Activated B cell treated with CpG ODN at 0.5 μM for 24 hours (primary cell): ENCODE data around the gene EXOSC5. TPM values are rescaled to one million over a fixed set of nuclear protein-coding genes. Genes with fewer than 3 reads are reported as not detected.
"Not testable (repeated sequence)": the region's sequence is repeated elsewhere in the genome, so short reads cannot be mapped to it uniquely, and the experiment has no call there.

ENCODE experiments used
- ATAC-seq: fragments of 200-7000 bp; cut with Tn5 transposase; one replicate; pipeline ENCODE4 v1.10.0; 2021; ENCODE audit warnings: low read depth, mild to moderate bottlenecking, moderate library complexity
- CTCF ChIA-PET: fragments of 350-600 bp; sonication (Branson Sonifier 250); formaldehyde crosslinking; loops from one replicate; lab custom pipeline; 2021; ENCODE audit warnings: antibody characterized with exemption; lab: Charles Lee
- POLR2A ChIA-PET: fragments of 350-600 bp; sonication (Branson Sonifier 250); formaldehyde crosslinking; loops from one replicate; lab custom pipeline; 2021; ENCODE audit warnings: antibody characterized with exemption; lab: Charles Lee
- DNase-seq: peaks from one replicate; pipeline ENCODE4 v3.0.0; 2022
- H3K27ac Mint-ChIP-seq: one replicate; pipeline ENCODE4 v1.8.0; 2020; ENCODE audit warnings: mixed read lengths
- H3K27me3 Mint-ChIP-seq: one replicate; pipeline ENCODE4 v1.8.0; 2021; ENCODE audit warnings: mixed read lengths
- H3K36me3 Mint-ChIP-seq: one replicate; pipeline ENCODE4 v1.8.0; 2021; ENCODE audit warnings: low read depth, mixed read lengths
- H3K4me1 Mint-ChIP-seq: one replicate; pipeline ENCODE4 v1.8.0; 2021; ENCODE audit warnings: mixed read lengths
- H3K4me3 Mint-ChIP-seq: one replicate; pipeline ENCODE4 v1.8.0; 2020; ENCODE audit warnings: mild to moderate bottlenecking, mixed read lengths
- H3K9me3 Mint-ChIP-seq: one replicate; pipeline ENCODE4 v1.8.0; 2020; ENCODE audit warnings: mixed read lengths
- intact Hi-C: fragments of 100-400 bp; cut with micrococcal nuclease; formaldehyde crosslinking; loops from one replicate; pipeline ENCODE4 v1.15.1; 2024
- total RNA-seq: library from RNA; stranded (reverse); gene quantifications from 2 replicates; pipeline ENCODE4 v1.2.3, GENCODE V29; 2022
- TF ChIP-seq, protein P1 (sequence below): fragments of 200-600 bp; IDR thresholded peaks from one replicate; pipeline ENCODE4 v1.8.0; 2022; ENCODE audit warnings: antibody characterized with exemption, mild to moderate bottlenecking

Gene EXOSC5
- total RNA-seq, 1 donor from 2014 or later: 30.1 TPM

DNA sequence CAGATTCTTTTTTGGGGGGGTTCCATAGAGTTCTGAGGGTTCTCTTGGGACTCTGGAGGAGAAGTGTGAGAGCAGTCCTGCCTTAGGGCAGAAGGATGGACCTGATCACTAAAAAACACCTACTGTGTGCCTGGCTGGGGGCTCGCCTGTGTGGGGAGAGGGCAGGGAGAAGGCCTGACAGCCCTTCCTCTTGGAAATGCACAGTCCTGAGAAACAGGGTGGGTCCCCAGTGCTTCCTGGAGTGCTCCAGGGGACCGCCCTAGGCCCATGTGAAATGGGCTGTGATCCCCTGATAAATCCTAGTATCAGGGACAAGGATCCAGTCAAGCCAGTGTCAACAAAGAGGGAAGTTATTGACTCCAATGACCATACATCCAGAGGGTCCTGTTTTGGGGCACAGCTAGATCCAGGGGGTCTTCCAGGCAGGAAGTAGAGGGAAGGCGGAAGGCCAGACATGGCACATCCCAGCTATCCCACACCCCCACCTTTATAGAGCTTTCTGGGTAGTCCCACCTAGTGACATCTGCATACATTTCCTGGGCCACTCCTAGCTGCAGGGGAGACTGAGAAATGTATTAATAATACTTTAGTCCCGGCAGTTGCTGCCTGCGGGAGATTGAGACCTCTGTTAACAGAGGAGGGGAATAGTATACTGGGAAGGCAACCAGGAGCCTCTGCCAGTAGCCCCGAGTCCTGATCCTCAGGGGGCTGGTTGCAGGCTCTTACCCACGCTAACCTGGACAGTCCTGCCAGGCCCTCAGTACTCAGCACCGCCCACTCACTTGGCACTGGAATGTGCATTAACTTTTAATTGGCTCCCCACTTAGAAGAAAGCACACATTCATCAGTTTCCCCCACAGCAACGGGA, 14.2 kb upstream of the EXOSC5 start:
- TF ChIP-seq, protein P1, sequence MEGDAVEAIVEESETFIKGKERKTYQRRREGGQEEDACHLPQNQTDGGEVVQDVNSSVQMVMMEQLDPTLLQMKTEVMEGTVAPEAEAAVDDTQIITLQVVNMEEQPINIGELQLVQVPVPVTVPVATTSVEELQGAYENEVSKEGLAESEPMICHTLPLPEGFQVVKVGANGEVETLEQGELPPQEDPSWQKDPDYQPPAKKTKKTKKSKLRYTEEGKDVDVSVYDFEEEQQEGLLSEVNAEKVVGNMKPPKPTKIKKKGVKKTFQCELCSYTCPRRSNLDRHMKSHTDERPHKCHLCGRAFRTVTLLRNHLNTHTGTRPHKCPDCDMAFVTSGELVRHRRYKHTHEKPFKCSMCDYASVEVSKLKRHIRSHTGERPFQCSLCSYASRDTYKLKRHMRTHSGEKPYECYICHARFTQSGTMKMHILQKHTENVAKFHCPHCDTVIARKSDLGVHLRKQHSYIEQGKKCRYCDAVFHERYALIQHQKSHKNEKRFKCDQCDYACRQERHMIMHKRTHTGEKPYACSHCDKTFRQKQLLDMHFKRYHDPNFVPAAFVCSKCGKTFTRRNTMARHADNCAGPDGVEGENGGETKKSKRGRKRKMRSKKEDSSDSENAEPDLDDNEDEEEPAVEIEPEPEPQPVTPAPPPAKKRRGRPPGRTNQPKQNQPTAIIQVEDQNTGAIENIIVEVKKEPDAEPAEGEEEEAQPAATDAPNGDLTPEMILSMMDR: no peak
- CTCF ChIA-PET: no interaction called here
- ATAC-seq (no peak), DNase-seq (no peak)
- no peaks in the 10 kb centered on the region for H3K9me3 Mint-ChIP-seq
- peaks cover 50% of the 10 kb centered on the region for H3K36me3 Mint-ChIP-seq
- peaks cover 14% of the 10 kb centered on the region for H3K4me1 Mint-ChIP-seq
- no peaks in the 10 kb centered on the region for H3K27me3 Mint-ChIP-seq
- no peak overlapping the region for H3K4me3 Mint-ChIP-seq
- POLR2A ChIA-PET: no interaction called here
- no peak overlapping the region for H3K27ac Mint-ChIP-seq
- intact Hi-C loops: no loop called here

DNA sequence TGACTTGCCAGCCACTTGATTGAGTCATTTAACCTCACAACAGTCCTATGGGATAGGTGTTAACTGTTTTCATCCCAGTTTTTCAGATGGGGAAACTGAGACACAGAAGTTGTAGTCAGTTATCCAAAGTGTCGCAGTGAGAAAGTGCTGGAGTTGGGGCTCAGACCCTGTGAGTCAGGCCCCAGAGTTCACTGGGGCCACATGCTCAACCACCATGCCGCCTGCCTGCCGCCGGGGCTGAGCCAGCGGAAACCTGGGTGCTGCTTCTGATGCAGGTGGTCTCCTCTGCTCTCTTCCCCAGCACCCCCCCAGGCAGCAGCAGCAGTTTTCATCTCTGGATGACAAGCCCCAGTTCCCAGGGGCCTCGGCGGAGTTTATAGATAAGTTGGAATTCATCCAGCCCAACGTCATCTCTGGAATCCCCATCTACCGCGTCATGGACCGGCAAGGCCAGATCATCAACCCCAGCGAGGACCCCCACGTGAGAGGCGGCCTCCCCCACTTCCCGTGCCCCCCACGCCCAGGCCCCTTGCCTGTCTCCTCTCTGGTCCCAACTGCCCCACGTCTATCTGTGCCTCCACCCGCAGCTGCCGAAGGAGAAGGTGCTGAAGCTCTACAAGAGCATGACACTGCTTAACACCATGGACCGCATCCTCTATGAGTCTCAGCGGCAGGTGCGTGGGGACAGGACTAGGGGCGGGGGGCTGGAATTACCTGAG, 13.3 kb upstream of the EXOSC5 start:
- Mint-ChIP-seq H3K4me3 (no peak overlapping the region), H3K4me1 (peaks cover 14% of the 10 kb centered on the region), H3K27ac (no peak overlapping the region), H3K36me3 (peaks cover 43% of the 10 kb centered on the region), H3K27me3 (no peaks in the 10 kb centered on the region), H3K9me3 (no peaks in the 10 kb centered on the region)
- intact Hi-C loops: no loop called here
- no peak for ATAC-seq
- DNase-seq: no peak
- TF ChIP-seq, protein P1: no peak
- CTCF ChIA-PET: no interaction called here
- POLR2A ChIA-PET: no interaction called here

DNA sequence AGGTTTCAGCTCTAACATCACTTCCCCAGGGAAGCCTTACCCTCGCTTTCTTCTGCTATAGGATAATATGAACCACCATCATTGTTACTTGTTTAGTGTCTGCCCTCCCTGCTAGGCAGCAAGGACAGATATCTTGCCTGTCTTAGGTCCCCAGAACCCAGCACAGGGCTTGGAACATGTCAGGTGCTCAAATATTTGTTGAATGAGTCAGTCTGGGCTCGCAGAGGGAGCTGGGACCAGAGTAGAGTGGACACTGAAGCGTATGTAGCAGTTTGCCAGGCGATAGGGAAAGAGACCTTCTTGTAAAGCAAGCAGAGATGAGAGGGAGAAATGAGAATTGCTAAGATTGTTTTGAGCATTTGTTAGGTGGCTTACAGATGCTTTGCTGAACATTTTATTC, 12.1 kb upstream of the EXOSC5 start:
- H3K27ac Mint-ChIP-seq: no peak overlapping the region
- intact Hi-C loops: no loop called here
- CTCF ChIA-PET: no interaction called here
- DNase-seq (no peak), ATAC-seq (no peak)
- TF ChIP-seq, protein P1: no peak
- H3K27me3 Mint-ChIP-seq: no peaks in the 10 kb centered on the region
- POLR2A ChIA-PET: interaction anchor here (1.2 kb wide), 1 partner anchor 44 kb away, joined by 3 read pairs; no protein-coding TSS in a partner anchor
- no peak overlapping the region for H3K4me3 Mint-ChIP-seq
- H3K36me3 Mint-ChIP-seq: peaks cover 30% of the 10 kb centered on the region
- peaks cover 17% of the 10 kb centered on the region for H3K4me1 Mint-ChIP-seq
- no peaks in the 10 kb centered on the region for H3K9me3 Mint-ChIP-seq

DNA sequence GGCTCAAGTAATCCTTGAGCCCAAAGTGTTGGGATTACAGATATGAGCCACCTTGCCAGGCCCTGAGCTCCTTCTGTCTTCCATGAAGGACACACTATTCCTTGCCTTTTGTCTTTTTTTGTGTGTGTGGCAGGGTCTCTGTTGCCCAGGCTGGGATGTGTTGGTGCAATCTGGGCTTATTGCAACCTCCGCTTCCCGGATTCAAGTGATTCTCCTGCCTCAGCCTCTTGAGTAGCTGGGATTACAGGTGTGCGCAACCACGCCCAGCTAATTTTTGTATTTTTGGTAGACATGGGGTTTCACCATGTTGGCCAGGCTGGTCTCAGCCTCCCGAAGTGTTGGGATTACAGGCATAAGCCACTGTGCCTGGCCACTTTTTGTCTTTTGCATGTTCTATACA, 11.7 kb upstream of the EXOSC5 start:
- H3K27ac Mint-ChIP-seq, ATAC-seq, intact Hi-C loops, H3K9me3 Mint-ChIP-seq, H3K4me3 Mint-ChIP-seq, DNase-seq, H3K27me3 Mint-ChIP-seq: not testable (repeated sequence)
- ChIA-PET CTCF (interaction anchor here (0.6 kb wide), 1 partner anchor 30 kb away, joined by 4 read pairs; no protein-coding TSS in a partner anchor), POLR2A (interaction anchor here (1.2 kb wide), 1 partner anchor 44 kb away, joined by 3 read pairs; no protein-coding TSS in a partner anchor)
- peaks cover 26% of the 10 kb centered on the region for H3K36me3 Mint-ChIP-seq
- peaks cover 17% of the 10 kb centered on the region for H3K4me1 Mint-ChIP-seq

DNA sequence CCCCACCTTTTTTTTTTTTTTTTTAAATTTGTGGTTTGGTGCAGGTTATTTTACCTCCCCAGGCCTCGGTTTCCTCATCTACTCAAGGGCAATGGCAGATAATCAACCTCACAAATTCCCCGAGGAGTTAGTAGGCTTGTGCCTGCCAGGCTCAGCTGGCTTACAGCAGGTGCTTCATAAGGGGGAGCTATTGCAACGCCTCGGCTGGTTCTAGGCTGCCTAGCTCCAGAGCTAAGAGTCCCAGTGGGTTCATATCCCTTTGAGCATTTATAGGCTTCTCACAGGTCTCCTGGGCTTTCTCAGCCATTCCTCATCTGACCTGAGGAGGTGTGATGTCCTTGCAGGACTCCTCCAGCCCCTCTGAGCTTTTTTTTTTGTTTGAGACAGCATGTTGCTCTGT, 11.1 kb upstream of the EXOSC5 start:
- Mint-ChIP-seq H3K9me3 (no peaks in the 10 kb centered on the region), H3K4me1 (peaks cover 17% of the 10 kb centered on the region), H3K27me3 (no peaks in the 10 kb centered on the region), H3K36me3 (peaks cover 22% of the 10 kb centered on the region), H3K27ac (no peak overlapping the region), H3K4me3 (no peak overlapping the region)
- TF ChIP-seq, protein P1: no peak
- intact Hi-C loops: no loop called here
- DNase-seq (no peak), ATAC-seq (no peak)
- POLR2A ChIA-PET: interaction anchor here (0.6 to 1.2 kb wide), 2 partner anchors 15 to 43 kb away, joined by 3 to 5 read pairs; no protein-coding TSS in a partner anchor
- CTCF ChIA-PET: interaction anchor here (0.6 kb wide), 2 partner anchors 155 to 428 kb away, joined by 3 to 5 read pairs; no protein-coding TSS in a partner anchor
